ENCODE measurements around the gene FKBP4. TPM values are rescaled to one million over a fixed set of nuclear protein-coding genes. Genes with fewer than 3 reads are reported as not detected.

The FKBP4 gene
- total and polyA plus RNA-seq, 2 of the 13 experiments (the other 11 are each of a cell fraction or from before 2014, with no cell fraction given), result 25.7 to 66.1 TPM

- TF ChIP-seq ZNF557 (CRISPR knock-in tag; IDR thresholded peaks at IDR 0.05), result no peak
- TF ChIP-seq GPN1 (CRISPR knock-in tag; IDR thresholded peaks at IDR 0.05; ENCODE audit: borderline replicate concordance), result no peak
- TF ChIP-seq ZBTB38 (CRISPR knock-in tag; IDR thresholded peaks at IDR 0.05), result peak; percentile 79; the same call in 1 of the 2 replicates
- TF ChIP-seq HNRNPUL1 (IDR thresholded peaks at IDR 0.05; ENCODE audit: low read depth, low read length), result no peak
- no peak for TF ChIP-seq KMT2A (CRISPR knock-in tag; IDR thresholded peaks at IDR 0.05)
- no peak for TF ChIP-seq REL (CRISPR knock-in tag; conservative IDR thresholded peaks at IDR 0.05)
- peak; percentile 66; the same call in 1 of the 2 replicates for TF ChIP-seq ARID4A (CRISPR knock-in tag; IDR thresholded peaks at IDR 0.05; ENCODE audit: borderline replicate concordance)
- TF ChIP-seq RELA (CRISPR knock-in tag; IDR thresholded peaks at IDR 0.05), result no peak
- no peak for TF ChIP-seq TRIM24 (CRISPR knock-in tag; IDR thresholded peaks at IDR 0.05)
- TF ChIP-seq CREB1 (IDR thresholded peaks at IDR 0.05), result no peak
- TF ChIP-seq CREB1 (CRISPR knock-in tag; IDR thresholded peaks at IDR 0.05), result no peak
- no peak for TF ChIP-seq NFAT5 (CRISPR knock-in tag; IDR thresholded peaks at IDR 0.05)
- TF ChIP-seq ZNF143 (CRISPR knock-in tag; IDR thresholded peaks at IDR 0.05), result peak; percentile 88
- no peak for TF ChIP-seq TEAD3 (CRISPR knock-in tag; optimal IDR thresholded peaks at IDR 0.05; ENCODE audit: borderline replicate concordance)
- TF ChIP-seq ZNF713 (CRISPR knock-in tag; IDR thresholded peaks at IDR 0.05), result no peak
- TF ChIP-seq RORA (CRISPR knock-in tag; IDR thresholded peaks at IDR 0.05), result no peak
- TF ChIP-seq CAMTA2 (CRISPR knock-in tag; IDR thresholded peaks at IDR 0.05; ENCODE audit: borderline replicate concordance), result no peak
- TF ChIP-seq, protein P1, sequence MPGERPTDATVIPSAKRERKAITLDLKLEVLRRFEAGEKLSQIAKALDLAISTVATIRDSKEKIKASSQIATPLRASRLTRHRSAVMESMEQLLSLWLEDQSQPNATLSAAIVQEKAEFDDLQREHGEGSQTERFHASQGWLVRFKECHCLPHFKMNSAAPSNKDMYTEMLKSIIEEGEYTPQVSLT (CRISPR knock-in tag; IDR thresholded peaks at IDR 0.05; ENCODE audit: borderline replicate concordance, low read depth), result no peak
- TF ChIP-seq, protein P2, sequence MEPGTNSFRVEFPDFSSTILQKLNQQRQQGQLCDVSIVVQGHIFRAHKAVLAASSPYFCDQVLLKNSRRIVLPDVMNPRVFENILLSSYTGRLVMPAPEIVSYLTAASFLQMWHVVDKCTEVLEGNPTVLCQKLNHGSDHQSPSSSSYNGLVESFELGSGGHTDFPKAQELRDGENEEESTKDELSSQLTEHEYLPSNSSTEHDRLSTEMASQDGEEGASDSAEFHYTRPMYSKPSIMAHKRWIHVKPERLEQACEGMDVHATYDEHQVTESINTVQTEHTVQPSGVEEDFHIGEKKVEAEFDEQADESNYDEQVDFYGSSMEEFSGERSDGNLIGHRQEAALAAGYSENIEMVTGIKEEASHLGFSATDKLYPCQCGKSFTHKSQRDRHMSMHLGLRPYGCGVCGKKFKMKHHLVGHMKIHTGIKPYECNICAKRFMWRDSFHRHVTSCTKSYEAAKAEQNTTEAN (CRISPR knock-in tag; conservative IDR thresholded peaks at IDR 0.05), result no peak
These were observed 769 bp downstream of the FKBP4 start (continued) for GRCh38 chr12:2795291-2796186.

Measured in HepG2 (cell line).